GM19193 (cell line): Measurements from ENCODE around the gene STAMBP.

Experiments
- POLR2A ChIP-seq: IDR thresholded peaks from 4 replicates; pipeline ENCODE4 v1.6.1; 2011; ENCODE audit not compliant: insufficient read depth, insufficient read length; ENCODE audit errors: extremely low read depth

Gene STAMBP

DNA sequence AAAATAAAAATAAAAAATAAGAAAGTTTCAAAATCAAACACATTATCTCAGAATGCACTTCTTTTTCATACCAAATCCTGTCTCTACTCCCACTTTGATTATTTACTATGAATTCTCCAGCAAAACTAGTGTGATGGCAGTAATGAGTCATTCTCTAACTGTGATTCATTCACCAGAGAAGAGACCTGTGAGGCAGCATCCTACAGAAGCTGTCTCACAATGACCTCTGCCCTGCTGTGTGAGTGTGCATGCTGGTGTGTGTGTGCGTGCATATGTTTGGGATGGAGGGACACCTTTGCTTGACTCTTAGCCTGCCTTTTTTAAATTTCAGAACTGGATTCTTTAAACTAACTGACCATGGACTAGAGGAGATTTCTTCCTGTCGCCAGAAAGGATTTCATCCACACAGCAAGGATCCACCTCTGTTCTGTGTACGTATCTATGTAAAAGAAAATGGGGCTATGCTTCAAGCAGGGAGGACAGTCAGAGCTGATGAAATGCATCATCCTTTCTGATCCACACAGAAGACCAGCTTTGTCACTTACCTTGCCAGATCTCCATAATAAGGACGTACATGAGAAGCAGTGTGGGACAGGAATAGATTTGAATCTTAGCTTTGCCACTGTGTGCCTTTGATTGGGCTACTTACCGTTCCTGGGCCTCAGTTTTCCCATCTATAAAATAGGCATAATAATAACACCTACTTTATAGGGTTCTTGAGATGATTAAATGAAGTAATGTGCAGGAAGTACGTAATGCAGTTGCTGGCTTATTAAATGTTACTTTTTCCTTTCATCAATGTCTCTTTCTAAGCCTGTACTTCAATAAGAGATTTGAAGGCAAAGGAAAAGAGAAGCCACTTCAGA, 31.2 kb downstream of the STAMBP start:
- TF ChIP-seq POLR2A: no peak

GRCh38 chr2:73862987-73863386, 34.2 kb downstream of the STAMBP start:
- no peak for TF ChIP-seq POLR2A

GRCh38 chr2:73868204-73868978, 39.6 kb downstream of the STAMBP start:
- no peak for TF ChIP-seq POLR2A

DNA sequence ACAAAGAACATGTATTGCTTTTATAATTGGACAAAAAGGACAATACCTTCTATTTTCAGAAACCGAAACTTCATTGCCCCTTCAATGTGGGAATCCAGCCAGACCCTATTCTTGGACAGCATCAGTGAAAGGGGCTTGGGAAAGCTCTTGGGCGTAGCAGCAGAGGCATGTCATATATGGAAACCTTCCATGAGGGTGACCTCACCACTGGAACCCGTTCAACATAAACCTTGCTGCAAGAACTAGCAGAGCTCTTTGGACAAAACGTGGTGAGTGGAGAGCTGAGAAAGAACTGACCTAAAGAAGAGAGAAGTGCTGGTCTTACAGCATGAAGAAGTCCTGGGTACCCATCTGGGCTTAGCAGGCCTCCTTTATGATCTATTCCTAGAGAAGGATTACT, 41.3 kb downstream of the STAMBP start:
- TF ChIP-seq POLR2A: no peak

GRCh38 chr2:73877071-73877802, 48.5 kb downstream of the STAMBP start:
- TF ChIP-seq POLR2A: no peak

DNA sequence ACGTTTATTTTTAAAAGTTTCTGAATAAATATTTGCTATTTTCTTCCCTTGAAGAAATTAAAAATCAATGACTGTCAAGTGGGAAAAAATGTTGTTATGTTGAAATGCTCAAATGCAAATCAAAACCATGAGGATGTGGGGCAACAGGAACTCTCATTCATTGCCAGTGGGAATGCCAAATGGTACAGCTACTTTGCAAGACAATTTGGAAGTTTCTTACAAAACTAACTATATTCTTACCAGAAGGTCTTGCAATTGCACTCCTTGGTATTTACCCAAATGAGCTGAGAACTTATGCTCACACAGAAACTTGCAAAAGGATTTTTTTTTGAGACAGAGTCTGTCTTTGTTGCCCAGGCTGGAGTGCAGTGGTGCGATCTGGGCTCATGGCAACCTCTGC, 56.6 kb downstream of the STAMBP start:
- TF ChIP-seq POLR2A: no peak

DNA sequence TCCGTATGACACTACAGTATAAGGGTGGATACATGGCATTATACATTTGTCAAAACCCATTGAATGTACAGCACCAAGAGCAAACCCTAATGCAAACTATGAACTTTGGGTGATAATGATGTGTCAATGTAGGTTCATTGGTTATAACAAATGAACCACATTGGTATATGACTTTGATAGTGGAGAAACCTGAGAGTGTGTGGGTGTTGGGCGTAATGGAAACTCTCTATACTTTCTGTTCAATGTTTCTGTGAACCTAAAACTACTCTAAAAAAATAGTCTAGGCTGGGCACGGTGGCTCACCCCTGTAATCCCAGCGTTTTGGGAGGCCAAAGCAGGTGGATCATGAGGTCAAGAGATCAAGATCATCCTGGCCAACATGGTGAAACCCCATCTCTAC, 57.6 kb downstream of the STAMBP start:
- TF ChIP-seq POLR2A: no peak

GRCh38 chr2:73888388-73888787, 59.6 kb downstream of the STAMBP start:
- TF ChIP-seq POLR2A: no peak

DNA sequence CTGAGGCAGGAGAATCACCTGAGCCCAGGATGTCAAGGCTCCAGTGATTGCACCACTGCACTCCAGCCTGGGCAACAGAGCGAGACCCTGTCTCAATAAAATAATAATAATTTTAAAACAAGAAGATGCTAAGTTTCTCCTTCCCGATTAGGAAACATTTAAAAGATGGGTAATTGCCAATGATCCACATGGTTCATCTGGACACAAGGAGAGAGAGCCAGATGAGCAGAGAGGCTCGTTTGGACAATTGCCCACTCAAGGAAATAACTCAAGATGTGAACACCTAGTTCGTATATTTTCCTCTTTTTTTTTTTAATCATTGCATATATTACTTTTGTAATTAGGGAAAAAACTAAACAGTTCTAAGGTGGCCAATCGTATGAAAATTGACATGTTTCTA, 60.4 kb downstream of the STAMBP start:
- no peak for TF ChIP-seq POLR2A

DNA sequence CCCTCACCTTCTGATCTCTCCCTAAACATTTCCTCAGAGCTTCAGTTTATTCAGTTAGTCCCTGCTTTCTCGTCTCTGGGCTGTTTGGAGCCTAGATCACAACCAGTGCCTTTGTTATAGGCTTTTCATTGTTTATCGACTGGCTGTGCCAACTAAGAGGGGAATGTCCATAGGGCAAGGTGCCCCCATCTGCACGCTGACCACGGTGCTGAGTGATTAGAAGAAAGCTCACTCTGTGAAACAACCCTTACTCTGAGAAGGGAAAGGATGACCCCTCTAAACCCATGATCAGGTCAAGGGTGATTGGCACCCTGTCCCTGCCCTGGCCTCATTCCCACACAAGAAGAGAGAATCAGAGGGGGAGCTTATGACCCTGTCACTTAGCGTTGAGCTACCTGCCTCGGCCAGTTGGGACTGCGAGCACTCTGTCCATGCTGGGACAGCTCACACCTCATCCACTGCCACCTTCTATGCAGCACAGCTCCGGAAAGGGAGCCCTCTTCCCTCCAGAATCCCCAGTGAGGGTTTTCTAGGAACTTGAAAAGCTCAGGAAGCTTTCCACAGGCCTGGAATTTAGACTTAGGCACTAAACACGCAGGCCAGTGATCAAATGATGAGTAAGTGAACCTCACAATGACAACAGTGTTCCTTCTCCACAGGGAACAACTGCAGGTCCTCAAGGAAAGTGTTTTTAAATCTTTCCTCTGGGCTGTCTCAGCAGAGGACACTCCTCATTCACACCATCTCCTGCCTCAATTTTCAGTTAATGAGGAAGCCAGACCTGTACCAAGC, 61.7 kb downstream of the STAMBP start:
- no peak for TF ChIP-seq POLR2A

DNA sequence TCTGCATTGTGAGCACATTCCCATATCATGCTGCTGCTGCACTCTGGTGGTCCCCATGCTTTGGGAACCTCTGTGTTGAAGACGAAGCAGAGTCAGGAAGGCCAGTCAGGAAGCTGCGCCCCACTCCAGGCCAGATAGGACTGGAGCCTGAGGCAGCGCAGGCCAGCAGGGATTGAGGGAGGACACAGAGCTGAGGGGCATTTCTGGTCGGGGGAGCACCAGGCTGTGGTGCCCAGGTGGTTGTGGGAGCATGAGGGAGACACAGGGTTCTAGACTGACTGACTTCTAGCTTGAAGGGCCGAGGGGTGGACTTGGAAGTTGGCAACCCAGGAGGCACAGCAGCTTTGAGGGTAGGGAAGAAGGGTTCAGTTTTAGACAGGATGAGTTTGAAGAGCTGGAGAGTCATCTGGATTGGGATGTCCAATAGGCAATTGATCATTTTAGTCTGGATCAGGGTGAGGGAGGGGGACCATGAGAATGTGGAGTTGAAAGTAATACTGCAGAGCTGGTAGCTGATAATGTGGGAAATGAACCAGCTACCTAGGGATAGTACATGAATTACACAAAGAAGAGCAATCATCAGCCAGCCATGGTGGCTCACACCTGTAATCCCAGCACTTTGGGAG, 62.6 kb downstream of the STAMBP start:
- TF ChIP-seq POLR2A: no peak

GRCh38 chr2:73892631-73893329, 64.0 kb downstream of the STAMBP start, which contains the start of gene ACTG2:
Gene ACTG2, plus strand, starts transcription at chr2:73893008. Its CDS starts 8,304 bp downstream, at chr2:73901312.
- TF ChIP-seq POLR2A: no peak

DNA sequence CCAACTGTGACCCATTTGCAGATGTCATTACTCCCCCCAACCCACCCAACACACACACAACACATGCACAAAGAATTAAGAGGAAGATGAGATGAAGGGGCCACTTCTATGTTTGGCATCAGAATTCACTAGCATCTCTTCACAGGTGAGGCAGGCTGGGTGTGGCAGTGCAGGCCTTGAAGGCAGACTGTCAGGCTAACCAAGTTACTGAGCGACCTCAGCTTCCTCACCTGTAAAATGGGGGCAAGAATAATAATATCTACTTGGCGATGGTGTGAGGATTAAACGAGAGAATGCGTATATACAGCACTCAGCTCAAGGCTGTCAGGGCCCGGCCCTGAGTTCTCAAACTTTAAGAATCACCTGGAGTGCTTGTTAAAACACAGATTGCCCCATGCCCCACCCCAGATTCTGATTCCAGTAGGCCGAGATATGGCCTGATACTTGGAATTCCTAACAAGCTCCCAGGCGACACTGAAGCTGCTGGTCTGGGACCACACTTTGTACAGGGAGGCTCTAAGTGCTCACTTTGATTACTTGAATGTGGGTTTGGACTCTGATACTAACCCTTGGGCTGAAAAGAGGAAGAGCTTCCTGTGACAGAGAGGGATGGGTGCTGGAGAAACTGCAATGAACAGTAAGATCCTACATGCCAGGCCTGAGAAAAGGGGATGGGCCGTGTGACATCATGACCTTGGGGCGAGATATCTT, 65.2 kb downstream of the STAMBP start:
- no peak for TF ChIP-seq POLR2A
